DMS79 treated with DMSO at 0.1 percent for 48 hours (cell line): Measurements from ENCODE around the gene MSX2.

Source experiments
- DNase-seq: peaks from one replicate; lab custom pipeline; 2025; lab: John Stamatoyannopoulos, UW

The MSX2 gene

GRCh38 chr5:174724484-174725260 is at the start of gene MSX2:
TSS of gene MSX2 (plus strand) at chr5:174724582. CDS start at chr5:174724660, 78 bp downstream.
- no peak for DNase-seq

GRCh38 chr5:174675110-174675509 is 49.3 kb upstream of the MSX2 start:
- no peak for DNase-seq

GRCh38 chr5:174675916-174676315 is 48.5 kb upstream of the MSX2 start:
- no peak for DNase-seq

- no peak for DNase-seq
Observed at GRCh38 chr5:174678107-174678506, 46.3 kb upstream of the MSX2 start.

- DNase-seq = no peak
Observed at GRCh38 chr5:174680901-174681565, 43.3 kb upstream of the MSX2 start.

- DNase-seq = no peak
Observed at GRCh38 chr5:174687503-174687902, 36.9 kb upstream of the MSX2 start.

- no peak for DNase-seq
Observed at GRCh38 chr5:174688441-174689354, 35.7 kb upstream of the MSX2 start.

- no peak for DNase-seq
Observed at GRCh38 chr5:174690271-174690670, 34.1 kb upstream of the MSX2 start.

- no peak for DNase-seq
Observed at GRCh38 chr5:174692381-174692780, 32.0 kb upstream of the MSX2 start.

- DNase-seq = no peak
Observed at GRCh38 chr5:174692982-174693422, 31.4 kb upstream of the MSX2 start.

- DNase-seq = no peak
Observed at GRCh38 chr5:174693697-174694385, 30.5 kb upstream of the MSX2 start.

- no peak for DNase-seq
Observed at GRCh38 chr5:174694611-174695010, 29.8 kb upstream of the MSX2 start.

- DNase-seq = no peak
Observed at GRCh38 chr5:174698156-174698555, 26.2 kb upstream of the MSX2 start.

- no peak for DNase-seq
Observed at GRCh38 chr5:174699131-174699530, 25.3 kb upstream of the MSX2 start.

- DNase-seq = no peak
Observed at GRCh38 chr5:174706997-174707572, 17.3 kb upstream of the MSX2 start.

- no peak for DNase-seq
Observed at GRCh38 chr5:174707671-174708070, 16.7 kb upstream of the MSX2 start.

GRCh38 chr5:174708476-174709207 is 15.7 kb upstream of the MSX2 start:
- DNase-seq = no peak

- DNase-seq = no peak
Observed at GRCh38 chr5:174714751-174715150, 9.6 kb upstream of the MSX2 start.

GRCh38 chr5:174715804-174716203 is 8.6 kb upstream of the MSX2 start:
- no peak for DNase-seq

GRCh38 chr5:174717826-174718455 is 6.4 kb upstream of the MSX2 start:
- no peak for DNase-seq
